ENCODE results near the gene CATSPERB. TPM values are rescaled to one million over a fixed set of nuclear protein-coding genes. Genes with fewer than 3 reads are reported as not detected.
"Not testable (repeated sequence)": the region's sequence is repeated elsewhere in the genome, so short reads cannot be mapped to it uniquely, and the experiment has no call there.

CATSPERB gene
- total RNA-seq, 6 experiments from 2014 or later = 0.19 to 0.55 (median 0.38) TPM; not detected in 1

- Histone ChIP-seq H3K27me3 (no peaks in the 10 kb centered on the region), H3K36me3 (no peaks in the 10 kb centered on the region), H3K27ac (no peak overlapping the region), H3K4me3 (no peak overlapping the region), H3K4me1 (no peaks in the 10 kb centered on the region), H3K9me3 (no peaks in the 10 kb centered on the region)
- DNase-seq (no peak), ATAC-seq (no peak)
- TF ChIP-seq CTCF (IDR thresholded peaks at IDR 0.05) (no peak), POLR2A (IDR thresholded peaks at IDR 0.05) (no peak)
- intact Hi-C loops (cut with DNase I) = no loop called here
Observed at GRCh38 chr14:91679273-91679672, 52.6 kb downstream of the CATSPERB start.

- 84% methylated on average over 3 of the region's 3 CpGs for WGBS (ENCODE audit: insufficient coverage, low coverage, low lambda C conversion rate, missing lambda C conversion rate)
- H3K9me3 ChIP-seq; H3K36me3 ChIP-seq; DNase-seq; H3K4me1 ChIP-seq; intact Hi-C loops (cut with DNase I); H3K4me3 ChIP-seq; H3K27me3 ChIP-seq; H3K27ac ChIP-seq; ATAC-seq: not testable (repeated sequence)
Observed at GRCh38 chr14:91677687-91678086, 54.2 kb downstream of the CATSPERB start.

GRCh38 chr14:91674911-91675310 is 57.0 kb downstream of the CATSPERB start:
- Histone ChIP-seq H3K4me1 (no peaks in the 10 kb centered on the region), H3K4me3 (no peak overlapping the region), H3K9me3 (no peaks in the 10 kb centered on the region), H3K27me3 (no peaks in the 10 kb centered on the region), H3K36me3 (no peaks in the 10 kb centered on the region), H3K27ac (no peak overlapping the region)
- DNase-seq = no peak
- TF ChIP-seq POLR2A (IDR thresholded peaks at IDR 0.05) = no peak
- no peak for TF ChIP-seq CTCF (IDR thresholded peaks at IDR 0.05)
- WGBS (ENCODE audit: insufficient coverage, low coverage, low lambda C conversion rate, missing lambda C conversion rate) = 91% methylated on average over 2 of the region's 3 CpGs
- ATAC-seq = no peak
- intact Hi-C loops (cut with DNase I) = no loop called here

GRCh38 chr14:91669867-91670266 is 62.0 kb downstream of the CATSPERB start:
- TF ChIP-seq POLR2A (IDR thresholded peaks at IDR 0.05) (no peak), CTCF (IDR thresholded peaks at IDR 0.05) (no peak)

GRCh38 chr14:91667101-91667500 is 64.8 kb downstream of the CATSPERB start:
- ATAC-seq; H3K27me3 ChIP-seq; DNase-seq; H3K36me3 ChIP-seq; H3K27ac ChIP-seq; intact Hi-C loops (cut with DNase I); H3K4me1 ChIP-seq; H3K4me3 ChIP-seq; H3K9me3 ChIP-seq: not testable (repeated sequence)
- WGBS (ENCODE audit: insufficient coverage, low coverage, low lambda C conversion rate, missing lambda C conversion rate) = 76% methylated on average over 2 of the region's 2 CpGs

More at GRCh38 chr14:91669867-91670266, 62.0 kb downstream of the CATSPERB start:
- intact Hi-C loops (cut with DNase I) = no loop called here
- no peaks in the 10 kb centered on the region for H3K27me3 ChIP-seq
- no peaks in the 10 kb centered on the region for H3K4me1 ChIP-seq
- H3K9me3 ChIP-seq = no peaks in the 10 kb centered on the region
- DNase-seq (no peak), ATAC-seq (no peak)
- no peaks in the 10 kb centered on the region for H3K36me3 ChIP-seq
- H3K27ac ChIP-seq = no peak overlapping the region
- H3K4me3 ChIP-seq = no peak overlapping the region
- 57% methylated on average over 2 of the region's 2 CpGs for WGBS (ENCODE audit: insufficient coverage, low coverage, low lambda C conversion rate, missing lambda C conversion rate)

- no peaks in the 10 kb centered on the region for H3K4me1 ChIP-seq
- intact Hi-C loops (cut with DNase I) = no loop called here
- TF ChIP-seq CTCF (IDR thresholded peaks at IDR 0.05) (no peak), POLR2A (IDR thresholded peaks at IDR 0.05) (no peak)
- H3K27me3 ChIP-seq = no peaks in the 10 kb centered on the region
- no peaks in the 10 kb centered on the region for H3K9me3 ChIP-seq
- no peak overlapping the region for H3K4me3 ChIP-seq
- WGBS (ENCODE audit: insufficient coverage, low coverage, low lambda C conversion rate, missing lambda C conversion rate) = 88% methylated on average over 2 of the region's 2 CpGs
- no peaks in the 10 kb centered on the region for H3K36me3 ChIP-seq
- H3K27ac ChIP-seq = no peak overlapping the region
- DNase-seq (no peak), ATAC-seq (no peak)
Observed at GRCh38 chr14:91660790-91661189, 71.1 kb downstream of the CATSPERB start.
